GM19351 (cell line): ENCODE results near the gene NDUFA3.

Experiments
- ATAC-seq: cut with Tn5 transposase; IDR thresholded peaks from one replicate; pipeline ENCODE4 v1.9.1; 2021; ENCODE audit warnings: mild to moderate bottlenecking, moderate library complexity; ENCODE audit not compliant: unreplicated experiment

Gene NDUFA3

DNA sequence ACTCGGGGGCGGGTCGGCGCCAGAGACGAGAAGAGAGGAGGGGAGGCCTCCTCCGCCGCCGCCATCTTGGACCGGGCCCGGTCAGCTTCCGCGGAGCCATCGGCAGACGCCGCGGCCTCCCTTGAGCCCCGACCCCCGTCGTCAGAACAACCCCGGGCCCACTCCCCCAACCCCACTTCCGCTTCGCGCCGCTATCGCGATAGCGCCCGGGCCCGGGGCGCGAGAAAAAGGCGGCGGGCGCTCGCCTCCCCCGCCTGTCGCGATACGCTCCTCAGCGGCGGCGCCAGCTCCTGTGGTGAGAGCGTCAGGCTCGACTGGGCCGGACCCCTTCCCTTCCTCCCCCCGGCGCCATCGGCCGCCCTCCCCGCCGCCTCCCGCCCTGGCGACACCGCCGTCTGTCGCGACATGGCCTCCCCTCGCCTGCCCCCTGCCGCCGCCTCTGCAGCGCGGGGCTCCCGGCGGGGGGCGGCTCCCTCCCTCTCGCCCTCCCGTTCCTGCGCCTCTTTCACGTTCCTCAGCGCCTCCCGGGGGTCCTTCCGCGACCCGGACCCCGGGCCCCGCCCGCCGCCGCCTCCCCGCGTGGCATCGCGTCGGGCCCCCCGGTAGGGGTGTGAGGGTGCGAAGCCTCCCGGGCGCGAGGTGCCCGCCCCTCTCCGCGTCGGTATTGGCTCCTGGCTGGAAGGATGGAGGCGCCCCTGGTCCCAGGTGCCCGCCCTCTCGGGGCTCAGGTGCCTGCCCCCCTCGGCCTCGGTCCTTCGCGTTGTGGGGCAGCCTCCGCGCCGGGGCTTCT, 35.2 kb downstream of the NDUFA3 start, which contains the start of gene CNOT3:
Gene CNOT3 (plus strand): TSS at position 64 of the 790 bp plus-strand sequence. CDS start 5,217 bp downstream, outside the sequence.
- no peak for ATAC-seq

GRCh38 chr19:54138489-54139256, 36.0 kb downstream of the NDUFA3 start:
- no peak for ATAC-seq

GRCh38 chr19:54141356-54141755, 38.7 kb downstream of the NDUFA3 start:
- no peak for ATAC-seq

GRCh38 chr19:54142166-54142780, 39.6 kb downstream of the NDUFA3 start:
- ATAC-seq = no peak

- no peak for ATAC-seq
Observed at GRCh38 chr19:54145541-54146158, 43.0 kb downstream of the NDUFA3 start.

DNA sequence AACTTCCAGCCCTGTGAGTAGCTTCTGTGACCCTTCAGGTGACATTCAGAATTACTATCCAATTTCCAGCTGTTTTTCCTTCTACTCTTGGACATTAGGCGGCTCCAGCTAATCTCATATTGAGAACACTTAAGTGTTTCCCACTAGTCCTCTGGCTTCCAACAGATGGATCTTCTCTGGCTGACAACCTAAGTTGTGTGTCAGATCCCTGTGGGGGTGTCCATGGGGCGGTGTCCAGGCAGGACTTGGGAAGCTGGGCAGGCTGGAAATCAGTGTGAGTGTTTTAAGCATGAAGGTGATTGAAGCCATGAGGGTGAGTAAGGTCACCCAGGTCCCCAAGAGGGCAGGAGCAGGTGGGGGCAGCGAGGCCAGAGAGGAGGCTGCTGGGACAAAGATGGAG, 45.0 kb downstream of the NDUFA3 start:
- ATAC-seq = no peak

- ATAC-seq = no peak
Observed at GRCh38 chr19:54148158-54148557, 45.5 kb downstream of the NDUFA3 start.

- ATAC-seq = no peak
Observed at GRCh38 chr19:54149021-54149812, 46.6 kb downstream of the NDUFA3 start.

- ATAC-seq = no peak
Observed at GRCh38 chr19:54151362-54152035, 48.8 kb downstream of the NDUFA3 start.

DNA sequence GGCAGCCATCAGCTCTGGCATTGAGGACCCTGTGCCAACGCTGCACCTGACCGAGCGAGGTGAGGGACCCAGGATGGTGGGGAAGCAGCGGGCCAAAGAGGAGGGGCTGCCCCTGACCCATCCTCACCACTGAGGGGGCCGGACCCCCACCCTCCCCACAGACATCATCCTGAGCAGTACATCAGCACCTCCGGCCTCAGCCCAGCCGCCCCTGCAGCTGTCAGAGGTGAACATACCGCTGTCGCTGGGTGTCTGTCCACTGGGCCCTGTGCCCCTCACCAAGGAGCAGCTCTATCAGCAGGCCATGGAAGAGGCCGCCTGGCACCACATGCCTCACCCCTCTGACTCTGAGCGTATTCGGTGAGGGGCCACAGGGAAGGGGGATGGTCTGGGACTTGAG, 49.6 kb downstream of the NDUFA3 start:
- ATAC-seq = no peak

GRCh38 chr19:54152878-54153524, 50.3 kb downstream of the NDUFA3 start:
- ATAC-seq = no peak

DNA sequence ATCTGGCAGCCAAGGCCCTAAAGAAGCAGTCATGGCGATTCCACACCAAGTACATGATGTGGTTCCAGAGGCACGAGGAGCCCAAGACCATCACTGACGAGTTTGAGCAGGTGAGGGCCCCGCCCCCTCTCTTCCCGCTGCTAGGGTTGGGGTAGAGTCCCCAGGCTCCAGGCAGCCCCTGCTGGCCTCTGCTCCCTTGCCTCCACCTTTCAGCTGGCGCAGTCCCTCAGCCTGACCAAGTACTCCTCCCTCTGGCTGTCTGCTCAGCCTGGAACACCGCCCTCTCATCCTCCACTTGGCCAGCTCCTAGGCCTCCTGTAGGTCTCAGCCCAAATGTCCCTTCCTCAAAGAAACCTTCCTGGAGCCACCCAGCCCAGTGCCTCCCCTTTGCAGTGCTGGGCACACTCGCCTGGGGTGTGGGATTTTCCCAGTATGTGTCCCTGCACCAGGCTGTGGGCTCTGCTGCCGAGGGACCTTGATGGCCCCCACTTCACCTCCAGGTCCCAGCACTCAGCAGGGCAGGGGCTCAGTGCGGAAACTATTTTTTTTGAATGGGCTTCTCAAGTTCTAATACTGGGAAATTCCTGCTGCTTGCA, 51.2 kb downstream of the NDUFA3 start:
- ATAC-seq = no peak

- no peak for ATAC-seq
Observed at GRCh38 chr19:54154603-54155345, 52.1 kb downstream of the NDUFA3 start.

- no peak for ATAC-seq
Observed at GRCh38 chr19:54155694-54156093, 53.0 kb downstream of the NDUFA3 start.

GRCh38 chr19:54156490-54156889, 53.8 kb downstream of the NDUFA3 start:
- no peak for ATAC-seq

DNA sequence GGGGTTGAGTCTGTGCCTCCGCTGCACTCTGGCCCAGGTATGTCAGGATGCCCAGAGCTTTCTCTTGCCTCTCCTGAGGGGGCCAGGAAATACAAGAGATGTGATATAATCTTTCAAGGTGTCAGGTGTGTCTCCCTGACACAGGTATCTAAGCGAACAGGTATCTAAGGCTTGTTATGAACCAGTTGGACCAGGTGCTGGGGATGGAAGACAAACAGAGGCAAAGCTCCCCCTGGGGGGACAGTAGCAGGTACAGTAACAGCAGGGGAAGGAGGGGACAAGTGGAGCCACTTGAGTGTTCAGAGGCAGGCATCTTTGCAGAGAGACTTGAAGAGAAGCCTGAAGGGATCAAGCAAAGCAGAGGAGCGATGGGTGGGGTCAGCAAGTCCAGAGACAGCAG, 54.3 kb downstream of the NDUFA3 start:
- ATAC-seq = no peak
